ENCODE data around the gene FIBIN. TPM values are rescaled to one million over a fixed set of nuclear protein-coding genes. Genes with fewer than 3 reads are reported as not detected.

FIBIN gene
- total RNA-seq, 2 donors from 2014 or later = not detected

DNA sequence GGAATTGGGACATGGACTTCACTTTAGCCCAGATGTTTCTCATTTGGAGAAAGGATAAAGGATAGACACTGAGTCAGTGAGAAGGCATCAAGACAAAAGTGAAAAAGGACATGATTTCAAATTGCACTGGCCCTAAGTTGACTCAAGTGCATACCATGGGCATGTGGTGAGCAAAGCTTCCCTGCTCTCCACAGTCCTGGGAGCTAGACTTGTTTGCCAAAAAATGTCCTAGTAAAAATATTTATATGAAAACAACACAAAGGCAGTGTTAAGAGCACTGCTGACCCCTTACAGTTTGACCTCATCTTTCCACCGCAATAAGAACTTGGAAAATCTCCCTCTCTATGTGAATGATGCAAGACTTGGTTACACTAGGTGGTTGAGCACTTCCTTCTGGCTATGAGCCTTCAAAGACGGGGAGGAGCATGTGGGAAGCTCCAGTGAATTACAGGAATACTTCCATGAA, 46.5 kb upstream of the FIBIN start:
- Histone ChIP-seq H3K27ac (ENCODE audit: low read depth, low read length) (no peak overlapping the region), H3K9ac (ENCODE audit: extremely low read depth, low read length, poor library complexity, severe bottlenecking) (no peak overlapping the region), H3K36me3 (ENCODE audit: control insufficient read depth, insufficient read depth, low read length) (no peaks in the 10 kb centered on the region), H3K4me1 (ENCODE audit: control insufficient read depth, insufficient read depth, low read length) (no peaks in the 10 kb centered on the region), H3K4me3 (ENCODE audit: low read length) (no peak overlapping the region), H3K27me3 (ENCODE audit: control insufficient read depth, insufficient read depth, low read length, poor library complexity, severe bottlenecking) (no peaks in the 10 kb centered on the region), H3K9me3 (ENCODE audit: control insufficient read depth, low read length) (peaks cover 2% of the 10 kb centered on the region)
- Mint-ChIP-seq H3K27me3 (ENCODE audit: insufficient read depth) (peaks cover 25% of the 10 kb centered on the region), H3K9me3 (no peaks in the 10 kb centered on the region), H3K4me3 (no peak overlapping the region), H3K27ac (no peak overlapping the region), H3K4me1 (peaks cover 23% of the 10 kb centered on the region), H3K36me3 (ENCODE audit: low read depth) (no peaks in the 10 kb centered on the region)
- no peak for DNase-seq
- WGBS, 2 experiments (ENCODE audit: insufficient coverage in 1 of 2, insufficient read length in 1 of 2) = 95 to 100% methylated on average over 1 to 2 of the region's 2 CpGs
- TF ChIP-seq, protein P1, sequence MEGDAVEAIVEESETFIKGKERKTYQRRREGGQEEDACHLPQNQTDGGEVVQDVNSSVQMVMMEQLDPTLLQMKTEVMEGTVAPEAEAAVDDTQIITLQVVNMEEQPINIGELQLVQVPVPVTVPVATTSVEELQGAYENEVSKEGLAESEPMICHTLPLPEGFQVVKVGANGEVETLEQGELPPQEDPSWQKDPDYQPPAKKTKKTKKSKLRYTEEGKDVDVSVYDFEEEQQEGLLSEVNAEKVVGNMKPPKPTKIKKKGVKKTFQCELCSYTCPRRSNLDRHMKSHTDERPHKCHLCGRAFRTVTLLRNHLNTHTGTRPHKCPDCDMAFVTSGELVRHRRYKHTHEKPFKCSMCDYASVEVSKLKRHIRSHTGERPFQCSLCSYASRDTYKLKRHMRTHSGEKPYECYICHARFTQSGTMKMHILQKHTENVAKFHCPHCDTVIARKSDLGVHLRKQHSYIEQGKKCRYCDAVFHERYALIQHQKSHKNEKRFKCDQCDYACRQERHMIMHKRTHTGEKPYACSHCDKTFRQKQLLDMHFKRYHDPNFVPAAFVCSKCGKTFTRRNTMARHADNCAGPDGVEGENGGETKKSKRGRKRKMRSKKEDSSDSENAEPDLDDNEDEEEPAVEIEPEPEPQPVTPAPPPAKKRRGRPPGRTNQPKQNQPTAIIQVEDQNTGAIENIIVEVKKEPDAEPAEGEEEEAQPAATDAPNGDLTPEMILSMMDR (conservative IDR thresholded peaks at IDR 0.05) = no peak

DNA sequence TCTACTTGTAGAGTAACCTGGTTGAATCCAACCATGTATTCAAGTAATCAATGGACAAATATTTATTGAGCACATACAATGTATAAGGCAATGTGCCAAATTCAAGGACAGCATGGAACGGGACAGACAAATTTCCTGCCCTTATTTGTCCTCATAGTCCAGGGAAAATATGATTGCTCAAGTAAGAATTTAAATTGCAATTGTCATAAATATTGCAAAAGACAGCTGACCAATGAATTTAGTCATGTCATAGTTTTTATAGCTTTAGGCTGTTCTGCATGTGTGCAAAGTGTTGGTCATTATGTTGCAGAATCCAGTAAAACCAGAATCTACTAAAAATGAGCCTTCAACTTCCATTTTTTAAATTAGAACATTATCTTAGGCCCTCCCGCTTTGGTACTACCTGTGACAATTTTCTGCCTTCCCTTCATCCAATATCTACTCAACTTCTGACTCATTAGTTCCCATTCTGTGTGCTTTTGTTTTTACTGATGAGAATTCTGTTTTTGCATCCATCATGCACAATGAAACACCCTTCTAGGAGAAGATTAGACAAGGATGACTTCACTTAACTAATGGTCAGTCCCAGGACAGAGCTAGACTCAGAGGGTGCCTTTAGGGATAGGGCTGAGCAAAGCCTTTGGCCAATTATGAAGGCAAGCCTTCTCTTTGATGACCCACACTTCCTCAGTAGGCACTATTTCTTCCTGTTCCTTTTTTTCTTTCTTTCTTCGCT, 45.8 kb upstream of the FIBIN start:
- no peaks in the 10 kb centered on the region for H3K36me3 Mint-ChIP-seq (ENCODE audit: low read depth)
- no peak overlapping the region for H3K9ac ChIP-seq (ENCODE audit: extremely low read depth, low read length, poor library complexity, severe bottlenecking)
- TF ChIP-seq, protein P1 (conservative IDR thresholded peaks at IDR 0.05) = no peak
- H3K9me3 ChIP-seq (ENCODE audit: control insufficient read depth, low read length) = no peaks in the 10 kb centered on the region
- H3K27me3 Mint-ChIP-seq (ENCODE audit: insufficient read depth) = peaks cover 19% of the 10 kb centered on the region
- no peak overlapping the region for H3K4me3 ChIP-seq (ENCODE audit: low read length)
- no peaks in the 10 kb centered on the region for H3K4me1 ChIP-seq (ENCODE audit: control insufficient read depth, insufficient read depth, low read length)
- H3K27me3 ChIP-seq (ENCODE audit: control insufficient read depth, insufficient read depth, low read length, poor library complexity, severe bottlenecking) = no peaks in the 10 kb centered on the region
- H3K27ac Mint-ChIP-seq = no peak overlapping the region
- no peak for DNase-seq
- H3K4me3 Mint-ChIP-seq = no peak overlapping the region
- no peak overlapping the region for H3K27ac ChIP-seq (ENCODE audit: low read depth, low read length)
- WGBS, 2 experiments (ENCODE audit: insufficient coverage in 1 of 2, insufficient read length in 1 of 2) = 83 to 96% methylated on average over 3 of the region's 3 CpGs
- H3K4me1 Mint-ChIP-seq = peaks cover 23% of the 10 kb centered on the region
- no peaks in the 10 kb centered on the region for H3K9me3 Mint-ChIP-seq
- no peaks in the 10 kb centered on the region for H3K36me3 ChIP-seq (ENCODE audit: control insufficient read depth, insufficient read depth, low read length)

DNA sequence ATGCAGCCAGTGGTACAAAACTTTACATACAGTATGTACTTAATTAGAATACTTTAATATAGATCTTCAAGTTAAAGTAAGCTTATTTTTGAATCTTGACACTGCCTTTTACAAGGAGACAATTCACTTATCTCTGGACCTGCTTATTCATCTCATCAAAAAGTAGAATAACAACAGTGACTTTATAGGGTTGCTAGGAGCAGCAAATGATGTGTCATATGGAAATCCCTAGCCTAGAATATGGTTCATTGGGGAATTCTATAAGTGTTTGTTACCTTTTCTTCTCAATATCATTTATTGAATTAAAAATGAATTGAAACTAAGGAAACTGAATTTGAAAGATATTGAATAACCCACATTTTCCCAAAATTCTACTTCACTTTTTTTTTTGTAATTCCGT, 45.0 kb upstream of the FIBIN start:
- H3K9me3 Mint-ChIP-seq = no peaks in the 10 kb centered on the region
- H3K4me3 Mint-ChIP-seq = no peak overlapping the region
- Histone ChIP-seq H3K9me3 (ENCODE audit: control insufficient read depth, low read length) (no peaks in the 10 kb centered on the region), H3K4me3 (ENCODE audit: low read length) (no peak overlapping the region), H3K27ac (ENCODE audit: low read depth, low read length) (no peak overlapping the region), H3K27me3 (ENCODE audit: control insufficient read depth, insufficient read depth, low read length, poor library complexity, severe bottlenecking) (no peaks in the 10 kb centered on the region), H3K36me3 (ENCODE audit: control insufficient read depth, insufficient read depth, low read length) (no peaks in the 10 kb centered on the region), H3K9ac (ENCODE audit: extremely low read depth, low read length, poor library complexity, severe bottlenecking) (no peak overlapping the region), H3K4me1 (ENCODE audit: control insufficient read depth, insufficient read depth, low read length) (no peaks in the 10 kb centered on the region)
- H3K27me3 Mint-ChIP-seq (ENCODE audit: insufficient read depth) = peaks cover 14% of the 10 kb centered on the region
- no peak overlapping the region for H3K27ac Mint-ChIP-seq
- TF ChIP-seq, protein P1 (conservative IDR thresholded peaks at IDR 0.05) = no peak
- DNase-seq = no peak
- peaks cover 17% of the 10 kb centered on the region for H3K4me1 Mint-ChIP-seq
- 93 to 100% methylated on average over 1 of the region's 1 CpG for WGBS, 2 experiments (ENCODE audit: insufficient coverage in 1 of 2, insufficient read length in 1 of 2)
- no peaks in the 10 kb centered on the region for H3K36me3 Mint-ChIP-seq (ENCODE audit: low read depth)

Data from endodermal cell (in vitro differentiated cells).